HG02970 (cell line): ENCODE results near the gene IFT57.

ENCODE experiments used
- ATAC-seq: cut with Tn5 transposase; IDR thresholded peaks from one replicate; pipeline ENCODE4 v1.9.1; 2021; ENCODE audit warnings: mild to moderate bottlenecking, moderate library complexity, moderate number of reproducible peaks; ENCODE audit not compliant: unreplicated experiment, low FRiP score

Gene IFT57

DNA sequence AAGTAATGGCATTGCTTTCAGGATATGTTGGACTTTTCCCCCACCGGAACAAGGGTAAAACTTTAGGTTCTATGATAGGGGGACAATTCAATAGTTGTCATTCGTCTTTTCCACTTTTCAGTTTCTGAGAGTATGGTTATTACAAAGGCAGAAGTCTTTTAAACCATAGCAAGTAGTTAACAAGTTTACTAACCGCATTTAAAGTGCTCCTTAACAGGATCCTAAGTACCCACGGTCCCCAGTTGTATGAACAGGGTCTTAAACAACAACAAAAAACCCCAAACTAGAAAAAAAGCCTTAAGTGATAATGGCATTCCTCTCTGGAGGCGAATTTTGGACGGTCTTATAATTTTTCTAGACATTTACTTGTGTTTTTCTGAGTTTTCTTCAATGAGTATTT is 831 bp downstream of the IFT57 start:
- ATAC-seq: no peak

DNA sequence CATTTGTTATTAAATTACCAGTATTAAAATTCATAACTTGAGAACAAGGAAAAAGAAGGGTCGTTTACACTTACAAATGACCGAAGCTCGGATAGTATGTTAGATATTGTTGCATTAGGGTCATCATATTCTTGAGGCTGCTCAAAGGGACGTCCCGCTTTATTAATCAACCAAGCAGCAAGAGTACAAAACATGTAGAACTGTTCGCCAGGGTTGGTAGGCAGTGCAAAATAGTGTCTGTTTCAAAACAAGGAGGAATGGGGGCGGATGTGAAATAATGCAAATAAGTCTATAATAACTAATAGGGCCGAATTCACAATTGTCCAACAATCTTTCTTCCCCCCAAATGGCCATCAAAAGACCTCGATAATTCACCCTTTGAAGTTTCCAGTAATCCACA is 2.9 kb downstream of the IFT57 start:
- ATAC-seq: no peak

DNA sequence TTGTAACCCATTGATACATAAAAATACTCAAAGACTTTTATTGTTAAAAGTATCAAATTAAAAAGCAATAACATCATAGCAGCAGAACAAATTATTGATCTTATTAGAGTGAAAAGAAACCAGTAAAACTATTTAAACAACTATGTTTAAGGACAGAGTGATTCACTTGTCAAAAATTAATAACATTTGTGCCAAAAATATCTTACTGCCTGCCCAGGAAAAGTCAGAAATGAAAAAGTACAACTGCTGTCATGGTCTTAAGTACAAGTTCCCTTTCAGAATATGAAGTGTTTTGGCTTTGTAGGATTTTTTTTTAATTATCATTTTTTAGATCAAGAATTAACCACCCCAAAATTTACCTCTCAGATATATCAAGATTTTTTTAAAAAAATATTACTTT is 3.4 kb downstream of the IFT57 start:
- no peak for ATAC-seq

DNA sequence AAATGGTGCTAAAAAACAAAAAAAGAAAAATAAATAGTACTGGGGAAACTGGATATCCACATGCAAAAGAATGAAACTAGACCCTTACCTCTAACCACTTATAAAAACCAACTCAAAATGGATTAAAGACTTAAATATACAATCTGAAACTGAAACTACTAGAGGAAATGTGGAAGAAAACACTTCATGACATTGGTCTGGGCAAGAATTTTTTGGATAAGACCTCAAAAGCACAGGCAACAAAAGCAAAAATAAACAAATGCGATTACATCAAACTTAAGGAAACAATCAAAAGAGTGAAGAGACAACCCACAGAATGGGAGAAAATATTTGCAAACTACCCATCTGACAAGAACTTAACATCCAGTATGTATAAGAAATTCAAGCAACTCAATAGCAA is 6.4 kb downstream of the IFT57 start:
- no peak for ATAC-seq

DNA sequence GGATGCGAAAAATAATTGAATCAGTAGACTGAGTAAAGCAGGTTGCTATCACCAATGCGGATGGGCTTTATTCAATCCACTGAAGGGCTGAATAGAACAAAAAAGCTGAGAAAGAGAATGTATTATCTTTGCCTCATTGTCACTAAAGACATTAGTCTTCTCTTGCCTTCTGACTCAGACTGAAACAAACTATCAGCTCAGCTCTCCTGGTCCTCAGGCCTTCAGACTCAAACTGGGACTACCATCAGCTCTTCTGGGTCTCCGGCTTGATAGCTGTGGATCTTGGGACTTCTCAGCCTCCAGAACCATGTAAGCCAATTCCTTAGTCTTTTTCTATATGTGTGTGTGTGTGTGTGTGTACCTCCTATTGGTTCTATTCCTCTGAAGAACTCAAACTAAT is 12.6 kb downstream of the IFT57 start:
- ATAC-seq: no peak

DNA sequence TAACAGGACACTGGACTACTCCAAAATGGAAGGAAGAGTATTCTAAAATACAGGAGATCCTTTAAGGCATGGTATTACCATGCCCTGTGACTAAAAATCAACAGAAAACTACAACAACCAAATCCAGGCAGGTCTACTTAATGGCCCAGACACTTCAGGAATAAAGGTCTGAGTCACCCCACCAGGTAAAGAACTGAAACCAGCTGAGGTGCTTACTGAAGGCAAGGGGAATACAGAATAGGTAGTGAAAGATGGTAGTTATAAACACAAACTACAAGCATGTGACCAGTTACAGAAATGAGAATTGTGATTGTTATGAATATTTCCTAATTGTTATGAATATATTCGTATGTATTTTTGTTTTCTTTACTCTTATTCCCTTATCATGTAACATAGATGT is 13.4 kb downstream of the IFT57 start:
- peak; percentile 95 for ATAC-seq

DNA sequence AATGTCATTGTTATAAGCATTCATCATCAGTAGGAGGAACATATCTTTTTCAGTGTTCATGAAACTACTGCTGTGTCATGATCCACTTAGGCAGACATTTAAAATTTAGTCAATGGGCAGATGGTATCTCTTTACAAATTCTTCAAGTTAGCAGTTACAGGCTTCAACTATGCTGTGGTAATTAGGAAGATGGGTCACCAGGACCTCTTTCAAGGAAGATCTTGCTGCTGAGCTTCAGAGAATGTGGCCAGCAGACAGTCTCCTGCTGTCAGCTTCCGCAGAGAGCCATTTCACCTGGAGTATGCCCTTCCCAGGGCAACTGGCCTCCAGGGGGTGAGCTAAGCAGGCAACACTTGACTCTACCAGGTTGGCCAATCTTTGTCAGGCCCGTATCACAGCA is 19.4 kb downstream of the IFT57 start:
- ATAC-seq: no peak

DNA sequence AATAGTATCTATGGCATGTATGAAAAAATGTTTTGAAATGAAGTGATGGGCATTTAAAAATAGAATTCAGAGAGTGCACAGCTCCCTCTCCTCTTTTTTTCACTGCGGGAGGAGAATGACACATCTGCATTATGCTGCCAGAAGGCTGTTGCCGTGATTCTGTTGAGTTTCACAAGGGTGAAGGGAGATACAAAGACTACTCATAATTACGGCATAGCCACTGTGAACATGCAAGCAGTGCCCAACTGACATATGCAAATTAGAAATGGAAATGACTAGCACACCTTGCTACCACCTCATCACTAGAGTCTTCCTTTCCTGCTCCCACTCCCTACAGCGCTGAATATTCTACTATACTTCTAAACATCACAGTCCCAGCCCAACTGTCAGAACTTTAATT is 20.1 kb downstream of the IFT57 start:
- ATAC-seq: no peak

DNA sequence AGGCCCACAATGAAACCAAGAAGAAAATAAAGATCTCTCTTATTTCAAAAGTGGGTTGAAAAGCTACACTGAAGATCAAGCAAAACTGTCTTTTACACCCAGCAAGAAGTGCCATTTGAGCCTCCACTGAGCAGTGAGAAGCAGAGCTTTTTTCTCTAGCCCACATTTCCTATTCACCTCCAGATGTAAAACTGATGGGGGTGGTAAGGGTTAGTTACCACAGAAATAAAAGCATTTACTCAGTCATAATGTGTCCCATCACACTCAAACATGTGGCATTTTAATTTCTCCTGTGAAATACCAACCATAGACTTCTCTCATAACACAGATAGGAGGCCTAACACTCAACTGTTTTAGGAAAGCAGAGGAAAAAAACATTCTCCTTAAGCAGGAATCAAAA is 21.0 kb downstream of the IFT57 start:
- no peak for ATAC-seq

DNA sequence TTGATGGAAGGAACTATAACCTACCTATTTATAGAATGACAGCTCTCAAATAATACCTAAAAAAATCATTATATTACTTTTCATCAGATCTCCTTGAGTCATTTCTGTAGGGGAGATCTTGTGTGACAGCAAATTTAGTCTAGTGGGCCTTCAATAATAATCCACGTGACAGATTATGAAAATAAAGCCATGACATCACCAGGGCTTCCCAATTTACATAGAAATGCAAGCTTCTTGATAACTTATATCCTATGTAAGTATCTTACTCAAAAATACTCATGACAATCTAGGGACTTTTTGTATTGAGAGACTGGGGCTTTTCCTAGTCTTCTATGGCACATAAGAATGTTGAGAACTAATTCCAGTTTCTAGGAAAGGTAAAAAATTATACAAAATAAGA is 21.6 kb downstream of the IFT57 start:
- ATAC-seq: no peak

DNA sequence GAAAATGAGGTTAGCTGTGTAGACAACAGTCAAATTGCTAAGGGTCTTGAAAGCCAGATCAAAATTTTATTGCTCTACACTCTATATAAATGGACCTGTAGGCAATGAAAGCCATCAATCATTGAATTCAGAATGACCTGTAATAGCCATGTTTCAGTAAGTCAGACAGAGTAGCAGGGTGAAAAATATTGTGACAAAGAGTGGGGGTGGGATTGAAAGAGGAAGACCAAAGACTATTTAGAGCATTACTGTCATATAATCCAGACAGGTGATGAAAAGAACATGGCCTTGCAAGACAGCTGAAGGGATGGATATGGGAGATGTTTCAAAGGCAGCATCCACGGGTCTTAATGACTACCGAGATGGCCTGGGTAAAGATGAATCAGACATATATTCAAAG is 22.2 kb downstream of the IFT57 start:
- no peak for ATAC-seq

DNA sequence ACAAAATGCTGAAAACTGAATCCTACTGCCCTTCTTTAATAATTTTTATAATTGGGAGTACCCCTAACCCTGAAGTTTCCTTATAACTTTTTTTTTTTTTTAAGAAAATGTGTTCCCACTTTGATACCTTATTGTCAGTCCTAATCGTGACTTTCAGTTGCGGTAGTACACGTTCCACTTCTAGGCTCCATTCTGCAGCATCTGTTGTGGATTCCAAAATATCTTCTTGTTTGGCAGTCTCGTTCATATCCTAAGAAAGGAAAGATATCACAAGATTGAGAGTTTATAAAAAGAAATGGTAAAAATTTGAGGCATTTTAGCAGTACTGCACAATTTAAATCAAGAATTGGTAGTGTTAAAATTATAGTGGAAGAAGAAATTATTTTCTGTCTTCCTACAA is 30.8 kb downstream of the IFT57 start:
- ATAC-seq: no peak

DNA sequence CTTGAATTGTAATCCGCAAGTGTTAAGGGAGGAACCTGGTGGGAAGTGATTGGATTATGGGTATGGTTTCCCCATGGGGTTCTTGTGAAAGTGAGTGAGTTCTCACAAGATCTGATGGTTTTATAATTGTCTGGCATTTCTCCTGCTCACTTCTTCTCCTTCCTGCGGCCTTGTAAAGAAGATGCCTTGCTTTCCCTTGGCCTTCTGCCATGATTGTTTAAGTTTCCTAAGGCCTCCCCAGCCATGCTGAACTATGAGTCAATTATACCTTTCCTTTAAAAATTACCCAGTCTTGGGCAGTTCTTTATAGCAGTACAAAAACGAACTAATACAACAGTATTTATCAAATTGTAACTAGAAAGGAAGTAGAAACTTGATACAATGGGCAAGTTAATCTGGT is 31.9 kb downstream of the IFT57 start:
- no peak for ATAC-seq

DNA sequence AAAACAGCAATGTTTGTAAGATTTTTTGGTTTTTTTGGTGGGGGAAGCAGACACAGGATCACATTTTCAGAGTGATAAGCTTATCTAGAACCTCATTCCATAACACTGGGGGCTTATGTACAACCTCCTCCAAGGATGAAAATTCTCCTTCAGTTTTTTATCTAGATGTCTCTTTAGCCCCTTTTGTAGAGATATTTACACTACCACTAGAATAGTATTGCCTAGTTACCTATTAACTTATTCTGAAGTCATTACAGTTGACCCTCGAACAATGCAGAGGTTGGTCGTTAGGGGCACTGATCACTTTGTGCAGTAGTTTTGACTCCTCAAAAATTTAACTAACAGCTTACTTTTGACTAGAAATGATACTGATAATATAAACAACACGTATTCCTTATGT is 32.8 kb downstream of the IFT57 start:
- no peak for ATAC-seq

DNA sequence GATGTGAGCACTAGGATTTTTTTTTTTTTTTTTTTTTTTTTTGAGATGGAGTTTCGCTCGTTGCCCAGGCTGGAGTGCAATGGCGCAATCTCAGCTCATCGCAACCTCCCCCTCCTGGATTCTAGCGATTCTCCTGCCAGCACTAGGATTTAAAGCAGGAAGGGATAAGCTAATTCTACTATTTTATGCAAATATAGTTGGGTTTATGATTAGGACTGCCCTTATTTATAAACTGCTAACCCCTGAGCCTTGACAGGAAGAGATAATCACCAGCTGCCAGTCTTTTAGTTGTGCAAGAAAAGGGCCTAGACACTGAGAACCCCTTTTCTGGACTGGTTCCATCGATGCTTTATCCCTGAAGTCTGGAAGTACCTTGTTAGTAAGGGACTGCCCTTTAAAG is 36.7 kb downstream of the IFT57 start:
- no peak for ATAC-seq

DNA sequence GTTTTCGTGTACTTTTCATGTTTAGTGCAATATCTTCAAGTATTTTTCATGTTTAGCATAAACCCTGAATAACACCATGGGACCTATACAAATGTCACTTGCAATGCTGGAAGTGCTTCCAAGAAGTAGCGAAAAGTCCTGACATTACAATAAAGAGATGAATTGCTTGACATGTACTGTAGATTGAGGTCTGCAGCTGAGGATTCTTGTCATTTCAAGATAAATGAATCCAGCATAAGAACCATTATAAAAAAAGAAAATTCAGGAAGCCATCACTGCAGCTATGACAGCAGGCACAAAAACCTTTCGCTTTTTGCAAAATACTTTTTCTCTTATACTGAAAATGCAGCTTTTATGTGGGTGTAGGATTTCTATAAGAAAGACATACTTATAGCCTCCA is 37.4 kb downstream of the IFT57 start:
- no peak for ATAC-seq

DNA sequence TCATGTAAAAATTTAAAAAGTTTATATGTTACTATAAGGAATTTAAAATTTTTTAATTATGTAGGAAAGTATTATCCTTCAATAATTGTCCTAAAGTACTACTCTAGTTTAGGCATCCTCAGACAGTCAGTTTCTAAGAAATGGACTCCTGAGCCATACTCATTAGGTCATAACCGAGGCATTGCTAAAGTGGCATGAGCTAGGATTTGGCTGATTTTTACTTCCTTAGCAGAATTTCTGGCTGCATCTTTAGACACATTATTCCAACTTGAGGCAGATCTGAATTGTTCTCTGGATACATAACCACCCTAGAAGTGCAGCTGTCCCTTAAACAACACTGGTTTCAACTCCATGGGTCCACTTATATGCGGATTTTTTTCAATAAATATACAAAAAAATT is 38.3 kb downstream of the IFT57 start:
- no peak for ATAC-seq

DNA sequence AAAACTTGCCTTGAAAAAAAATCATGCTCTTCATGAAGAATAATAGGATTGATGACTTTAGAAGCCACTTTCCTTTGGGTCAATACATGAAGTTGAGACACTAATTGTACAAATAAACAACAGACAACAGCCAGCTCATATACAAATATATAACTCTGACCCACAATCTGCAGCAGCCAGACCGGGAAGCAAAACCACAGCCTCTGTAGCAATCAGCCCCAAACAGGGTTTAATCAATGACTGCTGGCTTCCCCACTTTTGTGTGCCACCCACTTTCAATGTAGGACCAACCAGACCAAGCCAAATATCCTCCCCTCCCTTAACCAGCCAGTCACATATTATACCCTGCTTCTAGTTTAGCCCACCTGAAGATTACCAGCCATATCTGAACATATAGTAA is 39.0 kb downstream of the IFT57 start:
- ATAC-seq: no peak

DNA sequence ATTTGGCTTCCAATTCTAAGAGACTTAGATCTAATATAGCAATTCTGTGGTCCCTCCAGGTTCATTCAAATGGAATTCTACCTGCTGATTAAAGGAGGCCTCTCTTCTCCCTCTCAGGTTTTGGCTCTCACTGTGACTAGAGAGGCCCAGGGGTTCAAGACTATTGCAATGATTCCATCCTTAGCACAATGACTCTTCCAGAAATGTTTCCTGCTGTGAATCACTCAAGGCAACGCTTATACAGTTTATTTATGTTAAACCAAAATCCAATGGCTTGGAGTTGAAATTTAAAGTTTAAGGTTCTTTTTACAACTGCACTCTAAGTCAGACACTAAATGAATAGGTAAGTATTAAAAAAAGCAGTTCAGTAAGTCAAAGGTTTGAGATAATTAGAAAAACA is 39.9 kb downstream of the IFT57 start:
- ATAC-seq: no peak

DNA sequence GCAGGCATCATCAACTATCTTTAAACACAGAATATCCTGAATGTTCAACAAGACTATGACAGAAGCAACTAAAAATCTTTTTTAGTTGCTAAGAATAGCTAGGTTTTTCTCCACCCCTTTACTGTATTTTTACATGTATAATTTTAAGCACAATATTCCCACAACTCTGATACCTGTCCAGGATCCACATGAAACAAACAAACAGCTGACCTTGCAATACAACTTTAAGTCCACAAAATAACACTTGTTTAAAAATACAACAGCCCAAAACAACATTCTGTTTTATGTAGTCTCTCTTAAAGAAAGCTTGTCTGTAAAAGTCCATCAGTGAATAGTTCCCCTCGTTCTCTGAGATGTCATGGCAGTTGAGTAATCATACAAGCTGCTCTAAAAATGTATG is 41.1 kb downstream of the IFT57 start:
- ATAC-seq: no peak

DNA sequence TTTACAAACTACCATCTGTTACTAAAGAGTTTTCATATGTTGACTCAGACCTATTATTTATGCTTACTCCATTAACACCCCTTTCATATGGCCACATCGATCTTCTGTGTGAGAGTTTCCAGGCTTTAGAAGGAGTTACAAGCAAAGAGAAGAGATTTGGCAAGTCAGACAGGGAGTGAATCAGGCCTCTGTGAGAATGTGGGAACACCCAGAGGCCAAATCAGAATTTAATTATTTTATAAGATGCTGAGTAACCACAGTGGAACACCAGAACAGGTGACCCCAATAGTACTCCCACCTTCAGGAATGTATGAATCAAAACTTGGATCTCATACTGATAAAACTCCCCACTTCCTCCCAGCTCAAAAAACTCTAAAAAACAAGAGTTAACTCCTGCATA is 42.0 kb downstream of the IFT57 start:
- ATAC-seq: no peak

DNA sequence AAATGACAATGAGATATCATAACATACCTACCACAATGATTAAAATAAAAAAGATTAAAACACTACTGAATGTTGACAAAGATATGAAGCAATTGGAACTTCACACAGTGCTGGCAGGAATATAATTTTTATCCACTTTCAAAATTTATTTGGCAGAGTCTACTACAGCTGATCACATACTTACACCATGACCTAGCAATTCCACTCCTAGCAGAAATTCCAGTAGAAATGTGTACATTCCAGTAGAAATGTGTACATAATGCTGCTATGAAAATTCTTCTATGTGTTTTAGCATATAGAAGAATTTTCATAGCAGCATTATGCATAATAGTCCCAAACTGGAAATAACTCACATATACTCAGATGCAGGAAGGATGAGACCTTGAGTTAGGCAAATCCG is 43.5 kb downstream of the IFT57 start:
- no peak for ATAC-seq

DNA sequence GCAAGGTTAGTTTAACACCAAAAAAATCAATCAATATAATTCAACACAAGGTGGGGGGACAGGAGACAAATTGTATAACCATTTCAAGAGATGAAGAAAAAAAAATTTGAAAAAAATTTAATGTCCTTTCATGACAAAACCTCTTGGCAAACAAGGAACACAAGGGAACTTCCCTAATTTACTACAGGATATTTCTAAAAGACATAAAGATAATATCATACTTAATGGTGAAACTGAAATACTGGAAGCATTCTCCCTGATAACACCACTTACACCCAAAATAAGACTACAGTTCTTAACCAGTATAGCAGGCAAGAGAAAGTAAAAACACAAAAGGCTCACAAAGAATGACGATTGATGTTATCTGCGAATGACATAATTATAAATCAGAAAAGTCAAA is 44.7 kb downstream of the IFT57 start:
- no peak for ATAC-seq

DNA sequence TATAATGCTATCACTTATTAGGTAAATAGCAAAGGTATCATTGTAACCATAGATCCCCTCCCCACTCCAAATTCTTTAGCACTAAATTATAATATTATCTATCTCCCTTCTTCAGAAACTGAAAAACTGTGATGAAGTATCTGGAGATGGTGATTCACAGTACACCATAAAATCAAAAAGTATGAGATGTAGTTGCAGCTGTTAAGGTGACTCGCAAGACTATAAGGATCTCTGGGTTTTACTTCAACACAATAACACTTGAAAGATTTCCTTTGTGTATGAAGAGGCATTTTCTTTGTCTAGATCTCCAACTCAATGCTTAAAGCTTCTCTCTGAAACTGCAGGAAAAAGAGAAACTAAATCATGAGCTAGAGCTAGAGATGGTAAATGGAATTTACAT is 46.9 kb downstream of the IFT57 start:
- no peak for ATAC-seq
